SU-DHL-6 (cell line): ENCODE data around the gene KCTD11.

ENCODE experiments used
- H2AFZ ChIP-seq: fragments of 200-600 bp; sonication (generic); 2 replicates; pipeline ENCODE4 v1.6.1; 2014; ENCODE audit warnings: low read depth, mild to moderate bottlenecking, moderate library complexity, mixed read lengths, antibody characterized with exemption, low read length; ENCODE audit not compliant: severe bottlenecking
- H3F3A ChIP-seq: fragments of 200-600 bp; shearing (Covaris generic); 2 replicates; pipeline ENCODE4 v1.6.0; 2016; ENCODE audit warnings: antibody characterized with exemption, mild to moderate bottlenecking; ENCODE audit not compliant: insufficient read depth
- H3K27ac ChIP-seq: fragments of 200-600 bp; sonication (generic); 2 replicates; pipeline ENCODE4 v1.5.1; 2016; ENCODE audit warnings: low read depth, mild to moderate bottlenecking, low read length, moderate library complexity, mixed read lengths
- H3K27me3 ChIP-seq: fragments of 200-600 bp; sonication (generic), shearing (Covaris generic); 2 replicates; pipeline ENCODE4 v1.6.0; 2014; ENCODE audit warnings: mild to moderate bottlenecking, low read length
- H3K36me3 ChIP-seq: fragments of 200-600 bp; sonication (generic); 2 replicates; pipeline ENCODE4 v1.6.1; 2014; ENCODE audit warnings: mild to moderate bottlenecking, low read length, mixed read lengths
- H3K4me2 ChIP-seq: fragments of 300-600, 200-600 bp; shearing (Covaris generic), sonication (generic); 2 replicates; pipeline ENCODE4 v1.6.0; 2014; ENCODE audit warnings: low read length, low read depth, mild to moderate bottlenecking; ENCODE audit not compliant: poor library complexity, severe bottlenecking
- H3K4me3 ChIP-seq: fragments of 200-600 bp; sonication (generic); 2 replicates; pipeline ENCODE4 v1.5.1; 2014; ENCODE audit warnings: antibody characterized with exemption, low read length, mild to moderate bottlenecking, mixed read lengths; ENCODE audit not compliant: insufficient read depth, poor library complexity, severe bottlenecking
- H3K79me2 ChIP-seq: fragments of 200-600 bp; sonication (generic); 2 replicates; pipeline ENCODE4 v1.6.1; 2014; ENCODE audit warnings: mild to moderate bottlenecking, low read length, moderate library complexity; ENCODE audit not compliant: insufficient read depth
- H3K9ac ChIP-seq: fragments of 200-600 bp; sonication (generic); 2 replicates; pipeline ENCODE4 v1.7.0; 2014; ENCODE audit warnings: mild to moderate bottlenecking, low read length
- H3K9me2 ChIP-seq: fragments of 200-600 bp; sonication (generic); replicated peaks from 2 replicates; pipeline ENCODE4 v1.6.1; 2014; ENCODE audit warnings: low read length; ENCODE audit not compliant: insufficient read depth
- H3K9me3 ChIP-seq: fragments of 200-600 bp; sonication (generic); 2 replicates; pipeline ENCODE4 v1.6.1; 2014; ENCODE audit warnings: low read length, mixed read lengths; ENCODE audit not compliant: insufficient read depth
- H4K20me1 ChIP-seq: fragments of 200-600 bp; sonication (generic); 2 replicates; pipeline ENCODE4 v1.6.1; 2014; ENCODE audit warnings: low read depth, mild to moderate bottlenecking, antibody characterized with exemption, low read length, moderate library complexity, mixed read lengths
- EZH2phosphoT487 ChIP-seq: fragments of 200-600 bp; sonication (generic), shearing (Covaris generic); conservative IDR thresholded peaks from 2 replicates; pipeline ENCODE4 v1.6.1; 2018; ENCODE audit warnings: mild to moderate bottlenecking, antibody characterized with exemption, low read length, moderate library complexity, mixed read lengths
- TF ChIP-seq, protein P1 (sequence below): fragments of 200-600 bp; sonication (generic); IDR thresholded peaks from one replicate; pipeline ENCODE4 v1.5.1; 2017; ENCODE audit warnings: antibody characterized with exemption, mild to moderate bottlenecking, low read length, moderate library complexity; ENCODE audit not compliant: insufficient read depth, poor library complexity, severe bottlenecking

Gene KCTD11

DNA sequence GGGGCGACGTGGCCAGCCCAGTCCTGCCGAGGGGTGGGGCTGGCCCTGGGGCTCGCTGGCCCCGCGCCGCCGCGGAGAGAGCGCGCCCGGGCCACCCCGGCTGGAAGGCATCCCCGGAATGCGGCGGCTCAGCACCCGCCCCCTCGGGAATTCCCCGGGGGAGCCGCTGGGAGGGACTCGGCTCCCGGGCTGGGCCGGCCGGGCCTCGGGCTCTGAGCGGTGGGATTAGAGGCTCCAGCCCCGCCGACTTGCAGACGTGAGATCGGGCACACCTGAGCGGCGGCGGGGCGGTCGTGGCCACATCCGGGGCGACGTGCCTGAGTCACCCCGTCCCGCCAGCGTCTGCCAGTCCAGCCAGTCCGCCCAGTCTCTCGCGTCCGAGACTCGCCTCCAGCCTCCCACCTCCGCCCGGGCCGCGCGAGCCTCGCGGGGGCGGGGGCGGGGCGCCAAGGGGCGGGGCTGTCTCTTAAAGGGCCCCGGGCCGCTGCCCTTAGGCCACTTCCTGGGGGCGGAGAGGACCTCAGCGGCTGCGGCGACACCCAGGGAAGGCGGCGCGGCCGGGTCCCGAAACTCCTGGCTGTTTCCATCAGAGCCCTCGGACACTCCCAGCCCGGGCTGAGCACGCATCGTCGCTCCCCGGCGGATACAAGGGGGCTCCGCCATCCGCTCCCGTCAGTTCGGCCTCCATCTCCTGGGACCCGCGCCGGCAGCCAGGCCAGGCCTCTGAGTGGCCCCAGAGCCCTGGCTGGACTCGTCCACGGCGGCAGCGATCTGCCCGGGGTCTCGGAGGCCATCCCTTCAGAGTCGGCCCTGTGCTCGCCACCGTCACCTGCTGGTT, at the start of gene KCTD11:
Gene KCTD11 (plus strand): TSS at position 498 of the 838 bp plus-strand sequence.
- Histone ChIP-seq H3K4me3 (peak within 1 kb of the TSS; percentile 71), H3K9me3 (no peaks in the 10 kb centered on the region), H3K4me2 (peak within 1 kb of the TSS; percentile 71), H3K9ac (peak within 1 kb of the TSS; percentile 85), H2AFZ (peak within 1 kb of the TSS; percentile 55), H3K27ac (peak within 1 kb of the TSS; percentile 71), H3K27me3 (no peaks in the 10 kb centered on the region), H3K79me2 (no peaks in the 10 kb centered on the region), H3F3A (peaks cover 13% of the 10 kb centered on the region), H3K36me3 (no peaks in the 10 kb centered on the region), H3K9me2 (no peaks in the 10 kb centered on the region), H4K20me1 (no peaks in the 10 kb centered on the region)
- TF ChIP-seq, protein P1, sequence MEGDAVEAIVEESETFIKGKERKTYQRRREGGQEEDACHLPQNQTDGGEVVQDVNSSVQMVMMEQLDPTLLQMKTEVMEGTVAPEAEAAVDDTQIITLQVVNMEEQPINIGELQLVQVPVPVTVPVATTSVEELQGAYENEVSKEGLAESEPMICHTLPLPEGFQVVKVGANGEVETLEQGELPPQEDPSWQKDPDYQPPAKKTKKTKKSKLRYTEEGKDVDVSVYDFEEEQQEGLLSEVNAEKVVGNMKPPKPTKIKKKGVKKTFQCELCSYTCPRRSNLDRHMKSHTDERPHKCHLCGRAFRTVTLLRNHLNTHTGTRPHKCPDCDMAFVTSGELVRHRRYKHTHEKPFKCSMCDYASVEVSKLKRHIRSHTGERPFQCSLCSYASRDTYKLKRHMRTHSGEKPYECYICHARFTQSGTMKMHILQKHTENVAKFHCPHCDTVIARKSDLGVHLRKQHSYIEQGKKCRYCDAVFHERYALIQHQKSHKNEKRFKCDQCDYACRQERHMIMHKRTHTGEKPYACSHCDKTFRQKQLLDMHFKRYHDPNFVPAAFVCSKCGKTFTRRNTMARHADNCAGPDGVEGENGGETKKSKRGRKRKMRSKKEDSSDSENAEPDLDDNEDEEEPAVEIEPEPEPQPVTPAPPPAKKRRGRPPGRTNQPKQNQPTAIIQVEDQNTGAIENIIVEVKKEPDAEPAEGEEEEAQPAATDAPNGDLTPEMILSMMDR: no peak
- TF ChIP-seq EZH2phosphoT487: no peak

DNA sequence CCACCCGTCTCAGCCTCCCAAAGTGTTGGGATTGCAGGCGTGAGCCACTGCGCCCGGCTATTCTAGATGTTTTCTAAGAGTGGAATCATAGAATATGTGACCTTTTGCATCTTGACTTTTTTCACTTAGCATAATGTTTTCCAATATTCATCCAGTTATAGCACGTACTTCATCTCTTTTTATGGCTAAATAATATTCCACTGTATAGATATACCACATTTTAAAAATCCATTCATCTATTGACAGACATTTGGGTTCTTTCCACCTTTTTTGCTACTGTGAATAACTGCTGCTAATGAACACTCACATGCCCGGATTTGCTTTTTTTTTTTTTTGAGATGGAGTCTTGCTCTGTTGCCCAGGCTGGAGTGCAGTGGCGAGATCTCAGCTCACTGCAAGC, 47.8 kb upstream of the KCTD11 start:
- no peak overlapping the region for H2AFZ ChIP-seq
- H3K9me2 ChIP-seq: no peaks in the 10 kb centered on the region
- H4K20me1 ChIP-seq: peaks cover 2% of the 10 kb centered on the region
- H3K27ac ChIP-seq: no peak overlapping the region
- no peaks in the 10 kb centered on the region for H3K27me3 ChIP-seq
- no peak overlapping the region for H3K4me3 ChIP-seq
- H3K9me3 ChIP-seq: no peaks in the 10 kb centered on the region
- H3K9ac ChIP-seq: no peak overlapping the region
- peaks cover 18% of the 10 kb centered on the region for H3F3A ChIP-seq
- H3K36me3 ChIP-seq: peaks cover 6% of the 10 kb centered on the region
- no peak overlapping the region for H3K4me2 ChIP-seq
- TF ChIP-seq, protein P1: no peak
- no peak for TF ChIP-seq EZH2phosphoT487
- H3K79me2 ChIP-seq: peaks cover 18% of the 10 kb centered on the region

DNA sequence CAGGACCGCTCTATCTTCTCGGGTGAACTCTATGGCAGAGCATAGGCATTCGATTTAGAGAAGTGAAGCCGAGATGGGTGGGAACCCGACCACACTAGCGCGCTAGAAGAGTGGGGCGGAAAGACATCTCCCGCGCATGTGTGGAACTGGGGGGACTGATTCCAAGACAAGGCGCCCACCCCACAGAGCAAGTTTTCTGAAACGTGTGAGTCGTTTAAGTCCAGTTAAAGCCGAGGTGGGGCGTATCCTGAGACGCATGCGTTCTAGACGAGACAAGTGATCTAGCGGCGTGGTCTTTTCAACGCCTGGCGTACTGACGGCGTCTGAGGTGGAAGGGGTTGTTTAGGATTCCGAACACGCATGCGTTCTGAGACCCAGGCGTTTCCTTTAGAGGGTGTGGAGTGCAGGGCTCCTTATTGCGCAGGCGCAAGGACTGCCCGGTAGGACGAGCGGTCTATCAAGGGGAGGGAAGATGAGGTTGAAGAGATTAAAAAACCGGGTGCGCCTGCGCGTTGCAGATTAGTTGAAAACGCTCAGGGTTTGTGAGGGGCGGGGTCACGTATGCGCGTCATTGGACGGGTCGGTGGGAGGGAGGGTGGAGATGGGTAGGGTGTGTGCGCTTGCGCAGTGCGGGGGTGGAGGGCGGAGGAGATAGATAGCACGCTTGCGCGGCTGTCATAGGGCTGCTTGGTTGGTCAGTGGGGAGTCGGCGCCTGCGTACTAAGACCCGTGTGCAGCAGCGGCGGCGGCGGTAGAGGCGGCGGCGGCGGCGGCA, 44.9 kb upstream of the KCTD11 start, which contains the start of gene EIF5A:
Gene EIF5A (plus strand): TSS at position 718 of the 775 bp plus-strand sequence. CDS start 2,008 bp downstream, outside the sequence.
- Histone ChIP-seq H3K79me2 (peaks cover 38% of the 10 kb centered on the region), H3K4me2 (peak within 1 kb of the TSS; percentile 88), H3K36me3 (peaks cover 24% of the 10 kb centered on the region), H3K9me3 (no peaks in the 10 kb centered on the region), H3F3A (peaks cover 43% of the 10 kb centered on the region), H3K9me2 (no peaks in the 10 kb centered on the region), H3K4me3 (peak within 1 kb of the TSS; percentile 86), H3K27ac (peak within 1 kb of the TSS; percentile 93), H3K27me3 (no peaks in the 10 kb centered on the region), H4K20me1 (peaks cover 19% of the 10 kb centered on the region), H2AFZ (peak within 1 kb of the TSS; percentile 91), H3K9ac (peak within 1 kb of the TSS; percentile 96)
- TF ChIP-seq, protein P1: no peak
- no peak for TF ChIP-seq EZH2phosphoT487
